Small intestine (tissue), 16 donors: ENCODE data around the gene ITGAD. TPM values are rescaled to one million over a fixed set of nuclear protein-coding genes. Genes with fewer than 3 reads are reported as not detected.

Source experiments
- DNase-seq, 2 donors: peaks; one replicate each; pipeline versions ENCODE4 v3.0.0 to v3.0.0-alpha.2; 2013
- FAIRE-seq: peaks from 2 replicates; lab custom pipeline; 2012; peaks lifted over from hg19 to GRCh38; lab: Jason Lieb, UNC
- H3K27ac ChIP-seq, 3 donors: one replicate each; pipeline ENCODE4 v1.5.1; 2013; ENCODE audit warnings: low read length in 2 of 3, mild to moderate bottlenecking in 2 of 3, control low read depth in 1 of 3, inconsistent platforms in 1 of 3, low read depth in 1 of 3, moderate library complexity in 1 of 3
- H3K27me3 ChIP-seq, 3 donors: one replicate each; pipeline ENCODE4 v1.6.1; 2013; ENCODE audit warnings: low read length in 3 of 3, inconsistent platforms in 1 of 3; ENCODE audit not compliant: control insufficient read depth in 3 of 3, insufficient read depth in 3 of 3
- H3K36me3 ChIP-seq, 3 donors: one replicate each; pipeline ENCODE4 v1.6.1; 2013; ENCODE audit warnings: low read length in 3 of 3, inconsistent platforms in 1 of 3, low read depth in 1 of 3, mild to moderate bottlenecking in 1 of 3, moderate library complexity in 1 of 3; ENCODE audit not compliant: control insufficient read depth in 3 of 3, insufficient read depth in 2 of 3
- H3K4me1 ChIP-seq, 3 donors: one replicate each; pipeline ENCODE4 v1.6.1; 2013; ENCODE audit warnings: low read length in 2 of 3, inconsistent platforms in 1 of 3, low read depth in 1 of 3, mild to moderate bottlenecking in 1 of 3, moderate library complexity in 1 of 3; ENCODE audit not compliant: control insufficient read depth in 3 of 3, insufficient read depth in 2 of 3
- H3K4me3 ChIP-seq, 3 donors: one replicate each; pipeline ENCODE4 v1.5.1; 2013; ENCODE audit warnings: low read length in 3 of 3, control low read depth in 1 of 3, inconsistent platforms in 1 of 3, low read depth in 1 of 3, mild to moderate bottlenecking in 1 of 3, moderate library complexity in 1 of 3
- H3K9me3 ChIP-seq, 2 donors: one replicate each; pipeline ENCODE4 v1.6.1; 2013; ENCODE audit warnings: low read depth in 1 of 2, low read length in 1 of 2; ENCODE audit not compliant: control insufficient read depth in 2 of 2, insufficient read depth in 1 of 2
- WGBS, 3 donors: extraction: QIAGEN DNeasy Blood & Tissue Kit; methylation state at CpG; one replicate each; pipeline ENCODE4 v1.1.7; 2013; 5-methylcytosine and 5-hydroxymethylcytosine counted together
- long read RNA-seq, 10 donors: transcript quantifications; one replicate each; lab custom pipeline, GENCODE V29; 2026
- polyA plus RNA-seq, 4 donors: library from polyadenylated mRNA; stranded (reverse) in 3 of 4; unstranded in 1 of 4; fragments of 200-250 nt in 3 of 4; fragments of 120-200 nt in 1 of 4; gene quantifications; one replicate each; pipeline versions ENCODE4 v1.2.1 to v1.2.3, GENCODE V29; 2013
- donor health status: healthy with polysubstance abuse.
- donor health status: control.
- donor health status: control.
- donor health status: Bipolar disorder and iron deficiency.
- donor health status: healthy.

The ITGAD gene
- under 1 TPM in 2 of 4 donors, not detected in 2; 0.06 to 0.15 TPM for polyA plus RNA-seq
- long read RNA-seq, donor 1, result 0 reads
- long read RNA-seq, donor 2, result 0 reads
- long read RNA-seq, donor 3, result 0 reads
- long read RNA-seq, donor 4, result 0 reads
- long read RNA-seq, donor 5, result 0 reads
- long read RNA-seq, donor 6, result 0 reads
- long read RNA-seq, donor 7, result 0 reads
- long read RNA-seq, donor 8, result 0 reads
- long read RNA-seq, donor 9, result 0 reads
- long read RNA-seq, donor 10, result 0 reads

DNA sequence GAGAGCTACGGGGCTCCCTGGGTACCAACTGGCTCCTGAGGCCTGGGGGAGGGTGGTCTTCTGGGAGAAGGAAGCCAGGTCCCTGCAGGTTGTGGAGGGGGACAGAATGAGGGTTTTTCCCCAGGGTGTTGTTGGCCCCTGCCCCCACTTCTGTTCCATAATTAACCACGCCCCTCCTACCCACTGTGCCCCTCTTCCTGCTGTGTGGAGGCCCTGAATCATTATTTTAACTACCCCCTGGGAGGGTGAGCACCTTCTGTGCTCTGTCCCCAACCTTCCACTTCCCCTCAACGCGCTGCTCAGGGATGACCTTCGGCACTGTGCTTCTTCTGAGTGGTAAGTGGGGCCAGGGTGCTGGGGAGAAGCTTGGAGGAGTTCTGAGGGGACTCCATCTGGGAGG is at the start of gene ITGAD:
TSS of gene ITGAD (plus strand) at position 280 of the 400 bp plus-strand sequence. CDS start at position 306, 26 bp downstream.
- no peak for DNase-seq

GRCh38 chr16:31344712-31345111 is 48.4 kb upstream of the ITGAD start:
- WGBS, 3 donors, result 31 to 50% (median 47%) methylated on average over 9 of the region's 9 CpGs
- Histone ChIP-seq H3K4me3 (no peak overlapping the region), H3K36me3 (no peaks in the 10 kb centered on the region), H3K27ac (no peak overlapping the region), H3K4me1 (no peaks in the 10 kb centered on the region), H3K27me3 (no peaks in the 10 kb centered on the region), H3K9me3 (no peaks in the 10 kb centered on the region)
- DNase-seq (no peak), FAIRE-seq (no peak)

More for the DNA sequence above, at the start of gene ITGAD:
- WGBS, 3 donors, result 49 to 53% (median 50%) methylated on average over 4 to 5 of the region's 5 CpGs
- H3K4me1 ChIP-seq, result no peaks in the 10 kb centered on the region
- no peak within 1 kb of the TSS for H3K4me3 ChIP-seq
- no peak within 1 kb of the TSS for H3K27ac ChIP-seq
- no peaks in the 10 kb centered on the region for H3K9me3 ChIP-seq
- FAIRE-seq, result no peak
- H3K36me3 ChIP-seq, result no peaks in the 10 kb centered on the region
- H3K27me3 ChIP-seq, result no peaks in the 10 kb centered on the region

DNA sequence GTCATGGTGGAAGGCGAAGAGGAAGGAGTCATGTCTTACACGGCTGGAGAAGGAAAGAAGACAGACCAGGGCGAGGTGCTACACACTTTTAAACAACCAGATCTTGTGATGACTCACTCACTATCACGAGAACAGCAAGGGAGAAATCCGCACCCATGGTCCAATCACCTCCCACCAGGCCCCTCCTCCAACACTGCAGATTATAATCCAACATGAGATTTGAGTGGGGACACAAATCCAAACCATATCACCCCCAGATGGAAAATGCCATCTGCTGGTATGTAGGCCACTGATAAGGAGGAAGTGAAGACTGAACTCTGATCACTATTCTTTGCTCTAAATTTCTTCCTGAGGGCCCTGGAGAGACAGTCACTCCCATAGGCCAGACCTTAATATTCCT is 45.7 kb upstream of the ITGAD start:
- WGBS, 3 donors, result 61 to 71% (median 66%) methylated on average over 5 of the region's 5 CpGs
- H3K4me3 ChIP-seq, result no peak overlapping the region
- no peak overlapping the region for H3K27ac ChIP-seq
- H3K9me3 ChIP-seq, result peaks cover 0 to 6% of the 10 kb centered on the region in 2 donors
- FAIRE-seq (no peak), DNase-seq (no peak)
- no peaks in the 10 kb centered on the region for H3K4me1 ChIP-seq
- H3K27me3 ChIP-seq, result no peaks in the 10 kb centered on the region
- no peaks in the 10 kb centered on the region for H3K36me3 ChIP-seq

DNA sequence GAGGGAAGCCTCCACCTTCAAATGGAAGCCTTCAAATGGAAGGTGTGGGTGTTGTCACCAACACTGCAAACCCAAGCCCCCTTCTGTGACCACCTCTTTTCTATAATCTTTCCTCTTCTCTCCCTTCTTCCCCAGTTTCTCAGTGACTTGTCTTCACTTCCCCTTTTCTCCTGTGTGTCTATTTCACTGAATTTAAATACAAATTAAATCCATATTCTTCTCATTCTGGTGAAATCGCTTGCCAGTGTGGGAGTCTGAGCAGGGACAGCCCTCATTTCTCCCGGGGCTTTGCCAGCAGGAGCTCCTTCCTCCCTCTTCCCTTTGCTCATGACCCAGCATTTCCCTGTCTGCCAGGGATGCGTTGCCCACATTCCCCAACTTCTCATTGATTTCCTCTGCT is 44.6 kb upstream of the ITGAD start:
- DNase-seq (no peak), FAIRE-seq (no peak)
- Histone ChIP-seq H3K9me3 (peaks cover 0 to 6% of the 10 kb centered on the region in 2 donors), H3K27me3 (no peaks in the 10 kb centered on the region), H3K27ac (no peak overlapping the region), H3K4me3 (no peak overlapping the region), H3K4me1 (no peaks in the 10 kb centered on the region), H3K36me3 (no peaks in the 10 kb centered on the region)
- 56 to 64% (median 64%) methylated on average over 3 of the region's 3 CpGs for WGBS, 3 donors

DNA sequence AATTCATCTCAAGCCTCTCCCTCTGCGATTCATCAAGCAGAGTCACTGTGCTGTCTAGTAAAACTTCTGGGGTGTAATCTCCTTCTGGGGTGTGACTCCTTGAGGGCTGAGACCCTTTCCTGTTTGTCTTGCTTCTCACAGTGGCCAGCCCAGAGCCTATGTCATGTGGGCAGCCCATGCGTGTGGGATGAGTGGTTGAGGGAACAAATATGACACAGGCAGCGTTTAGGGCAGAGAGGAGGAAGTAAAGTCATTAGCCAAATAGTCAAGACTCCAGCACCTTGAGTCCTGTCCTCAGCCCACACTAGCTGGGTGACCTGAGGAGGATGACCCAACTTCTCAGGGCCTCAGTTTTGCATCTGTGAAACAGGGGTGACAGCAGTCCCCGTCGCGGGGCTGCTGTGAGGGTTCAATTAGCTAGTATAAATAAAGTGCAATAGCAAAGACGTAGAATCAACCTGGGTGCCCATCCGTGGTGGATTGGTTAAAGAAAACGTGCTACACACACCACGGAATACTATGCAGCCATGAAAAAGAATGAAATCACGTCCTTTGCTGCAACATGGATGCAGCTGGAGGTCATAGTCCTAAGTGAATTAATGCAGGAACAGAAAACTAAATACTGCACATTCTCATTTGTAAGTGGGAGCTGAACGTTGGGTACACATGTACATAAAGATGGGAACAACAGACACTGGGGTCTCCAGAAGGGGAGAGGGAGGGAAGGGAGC is 42.7 kb upstream of the ITGAD start:
- no peak for DNase-seq
- Histone ChIP-seq H3K27me3 (no peaks in the 10 kb centered on the region), H3K27ac (no peak overlapping the region), H3K4me3 (no peak overlapping the region), H3K4me1 (no peaks in the 10 kb centered on the region), H3K36me3 (no peaks in the 10 kb centered on the region), H3K9me3 (peaks cover 0 to 6% of the 10 kb centered on the region in 2 donors)
- no peak for FAIRE-seq
- WGBS, 3 donors, result 73 to 74% (median 74%) methylated on average over 12 of the region's 12 CpGs

- 71 to 77% (median 73%) methylated on average over 19 of the region's 19 CpGs for WGBS, 3 donors
- Histone ChIP-seq H3K9me3 (peaks cover 0 to 6% of the 10 kb centered on the region in 2 donors), H3K27me3 (no peaks in the 10 kb centered on the region), H3K36me3 (no peaks in the 10 kb centered on the region), H3K4me1 (no peaks in the 10 kb centered on the region), H3K27ac (peak overlapping the region in 1 of 3 donors; percentile 47), H3K4me3 (no peak overlapping the region)
- no peak for FAIRE-seq
- no peak for DNase-seq
These were observed 41.7 kb upstream of the ITGAD start for GRCh38 chr16:31351246-31351941.

DNA sequence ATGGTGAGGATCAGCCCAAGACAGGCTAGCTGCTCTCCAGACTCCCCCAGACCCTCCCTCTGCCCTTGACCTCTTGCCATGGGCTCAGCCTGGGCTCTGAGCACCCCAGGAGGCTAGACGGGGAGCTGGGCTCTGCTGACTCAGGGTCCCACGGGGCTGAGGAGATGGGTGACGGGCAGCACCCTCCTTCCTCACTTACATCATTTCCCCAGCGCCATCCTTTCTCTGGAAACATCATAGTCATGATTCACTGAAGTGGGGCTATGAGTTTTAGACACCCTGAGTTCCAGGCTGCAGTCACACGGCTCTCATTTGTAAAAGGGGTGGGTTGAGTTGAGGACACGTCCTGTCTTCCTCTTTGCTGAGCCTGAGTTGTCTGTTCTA is 41.2 kb upstream of the ITGAD start:
- Histone ChIP-seq H3K36me3 (no peaks in the 10 kb centered on the region), H3K27ac (peak overlapping the region in 1 of 3 donors; percentile 47), H3K4me1 (no peaks in the 10 kb centered on the region), H3K9me3 (peaks cover 0 to 6% of the 10 kb centered on the region in 2 donors), H3K27me3 (no peaks in the 10 kb centered on the region), H3K4me3 (no peak overlapping the region)
- 48 to 56% (median 55%) methylated on average over 6 of the region's 6 CpGs for WGBS, 3 donors
- DNase-seq (no peak), FAIRE-seq (no peak)

DNA sequence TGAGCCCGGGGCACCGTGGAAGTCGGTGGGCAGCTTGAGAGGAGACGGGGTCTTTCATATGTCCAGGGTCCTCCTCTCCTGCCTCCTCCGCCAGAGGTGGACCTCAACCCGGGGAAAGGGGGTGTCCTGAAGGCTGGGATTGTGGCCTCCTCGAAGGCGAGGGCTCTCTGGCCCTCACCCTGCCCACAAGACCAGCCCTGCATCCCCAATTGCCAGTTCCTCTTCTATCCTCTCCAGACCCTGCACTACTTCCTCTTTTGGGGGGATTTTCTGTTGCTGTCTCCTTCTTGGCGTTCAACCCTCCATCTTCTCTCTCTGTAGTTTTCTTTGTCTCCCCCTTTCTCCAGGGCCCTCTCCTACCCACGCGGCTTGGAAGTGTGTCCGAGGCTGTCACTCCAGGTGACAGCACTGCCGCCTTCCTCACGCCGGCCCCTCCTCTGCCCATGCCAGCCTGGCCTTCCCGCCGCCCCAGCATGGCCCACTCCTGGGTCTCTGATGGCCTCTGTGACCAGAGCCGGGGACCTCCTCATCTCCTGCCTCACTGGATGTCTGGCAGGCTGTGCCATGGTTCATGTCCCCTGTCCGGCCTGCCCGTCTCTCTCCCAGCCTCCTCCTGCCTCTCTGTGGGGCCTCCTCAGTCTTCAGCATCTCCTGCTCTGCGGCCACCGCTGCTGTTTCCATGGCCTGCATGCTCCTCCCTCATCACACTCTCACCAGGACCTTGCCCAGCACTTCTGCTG is 40.6 kb upstream of the ITGAD start:
- FAIRE-seq, result no peak
- no peak for DNase-seq
- Histone ChIP-seq H3K4me1 (no peaks in the 10 kb centered on the region), H3K36me3 (no peaks in the 10 kb centered on the region), H3K27me3 (no peaks in the 10 kb centered on the region), H3K4me3 (no peak overlapping the region), H3K27ac (peak overlapping the region in 1 of 3 donors; percentile 47), H3K9me3 (peaks cover 0 to 6% of the 10 kb centered on the region in 2 donors)
- 79 to 90% (median 90%) methylated on average over 22 of the region's 22 CpGs for WGBS, 3 donors
